Natural killer cell (primary cell): ENCODE results near the gene CFAP97. TPM values are rescaled to one million over a fixed set of nuclear protein-coding genes. Genes with fewer than 3 reads are reported as not detected.

ENCODE experiments used
- ATAC-seq, 3 donors: fragments of 150-1000 bp in 2 of 3; fragments of 200-7000 bp in 1 of 3; cut with Tn5 transposase; 1 replicate in 1 of 3; 2 replicates in 2 of 3; pipeline ENCODE4 v1.10.0; 2021; ENCODE audit warnings: mild to moderate bottlenecking in 2 of 3, moderate library complexity in 2 of 3
- DNase-seq, 2 donors: peaks; one replicate each; pipeline versions ENCODE4 v3.0.0 to v3.0.0-alpha.2; 2013 to 2021; ENCODE audit warnings: mixed read lengths in 1 of 2
- H3K27ac ChIP-seq: one replicate; pipeline ENCODE4 v1.5.1; 2013; ENCODE audit warnings: mild to moderate bottlenecking, low read length
- H3K27me3 ChIP-seq: one replicate; pipeline ENCODE4 v1.6.1; 2013; ENCODE audit warnings: low read length; ENCODE audit not compliant: control insufficient read depth, insufficient read depth
- H3K36me3 ChIP-seq: one replicate; pipeline ENCODE4 v1.6.1; 2013; ENCODE audit warnings: low read length; ENCODE audit not compliant: control insufficient read depth, insufficient read depth
- H3K4me1 ChIP-seq: one replicate; pipeline ENCODE4 v1.6.1; 2013; ENCODE audit warnings: low read length; ENCODE audit not compliant: control insufficient read depth, insufficient read depth
- H3K4me3 ChIP-seq: one replicate; pipeline ENCODE4 v1.5.1; 2013; ENCODE audit warnings: low read length
- H3K9me3 ChIP-seq: one replicate; pipeline ENCODE4 v1.6.1; 2013; ENCODE audit warnings: low read length; ENCODE audit not compliant: control insufficient read depth, insufficient read depth
- H3K27ac Mint-ChIP-seq, 2 donors: one replicate each; pipeline ENCODE4 v1.8.0; 2022; ENCODE audit warnings: mild to moderate bottlenecking in 2 of 2, mixed read lengths in 2 of 2, moderate library complexity in 1 of 2
- H3K27me3 Mint-ChIP-seq, 2 donors: one replicate each; pipeline ENCODE4 v1.8.0; 2022; ENCODE audit warnings: low read depth in 2 of 2, mixed read lengths in 2 of 2
- H3K36me3 Mint-ChIP-seq: one replicate; pipeline ENCODE4 v1.8.0; 2022; ENCODE audit warnings: mixed read lengths
- H3K4me1 Mint-ChIP-seq, 2 donors: one replicate each; pipeline ENCODE4 v1.8.0; 2022; ENCODE audit warnings: mixed read lengths in 2 of 2
- H3K4me3 Mint-ChIP-seq: one replicate; pipeline ENCODE4 v1.8.0; 2022; ENCODE audit warnings: mild to moderate bottlenecking, moderate library complexity, mixed read lengths
- H3K9me3 Mint-ChIP-seq, 2 donors: one replicate each; pipeline ENCODE4 v1.8.0; 2022; ENCODE audit warnings: mixed read lengths in 2 of 2
- CTCF ChIP-seq: fragments of 200-600 bp; IDR thresholded peaks from one replicate; pipeline ENCODE4 v1.8.0; 2022; ENCODE audit warnings: antibody characterized with exemption
- WGBS: methylation state at CpG from one replicate; pipeline ENCODE4 v1.1.7; 2013; ENCODE audit warnings: missing lambda C conversion rate; ENCODE audit not compliant: insufficient coverage; 5-methylcytosine and 5-hydroxymethylcytosine counted together
- intact Hi-C: fragments of 100-400 bp; cut with micrococcal nuclease; formaldehyde crosslinking; loops from one replicate; pipeline ENCODE4 v1.14.2; 2022
- total RNA-seq, 4 donors: library from RNA; stranded (reverse); fragments of 120-200 nt in 1 of 4; gene quantifications; one replicate each; pipeline versions ENCODE4 v1.2.3 to v1.2.4, GENCODE V29; 2013 to 2022

Gene CFAP97
- total RNA-seq, 3 donors from 2014 or later (not counting 1 experiment from before 2014, with no cell fraction given), result 25.7 to 30.5 (median 25.9) TPM

- peaks cover 0 to 5% of the 10 kb centered on the region in 2 donors for H3K4me1 Mint-ChIP-seq
Observed at GRCh38 chr4:185227131-185227551, 23.3 kb upstream of the CFAP97 start.

GRCh38 chr4:185225940-185226339 lies 22.1 kb upstream of the CFAP97 start:
- DNase-seq (no peak), ATAC-seq (no peak)
- Histone ChIP-seq H3K9me3 (no peaks in the 10 kb centered on the region), H3K36me3 (no peaks in the 10 kb centered on the region), H3K4me1 (no peaks in the 10 kb centered on the region), H3K4me3 (no peak overlapping the region), H3K27ac (no peak overlapping the region), H3K27me3 (no peaks in the 10 kb centered on the region)
- intact Hi-C loops, result no loop called here
- no peak for TF ChIP-seq CTCF
- H3K27ac Mint-ChIP-seq, result no peak overlapping the region
- WGBS, result 98% methylated on average over 6 of the region's 6 CpGs
- peaks cover 5 to 7% of the 10 kb centered on the region in 2 donors for H3K4me1 Mint-ChIP-seq
- no peaks in the 10 kb centered on the region for H3K27me3 Mint-ChIP-seq
- H3K4me3 Mint-ChIP-seq, result no peak overlapping the region
- no peaks in the 10 kb centered on the region for H3K36me3 Mint-ChIP-seq
- no peaks in the 10 kb centered on the region for H3K9me3 Mint-ChIP-seq

More at GRCh38 chr4:185227131-185227551, 23.3 kb upstream of the CFAP97 start:
- ATAC-seq, result no peak
- Histone ChIP-seq H3K27ac (no peak overlapping the region), H3K4me1 (no peaks in the 10 kb centered on the region), H3K27me3 (no peaks in the 10 kb centered on the region), H3K9me3 (no peaks in the 10 kb centered on the region), H3K36me3 (no peaks in the 10 kb centered on the region), H3K4me3 (no peak overlapping the region)
- no peaks in the 10 kb centered on the region for H3K36me3 Mint-ChIP-seq
- 69% methylated on average over 4 of the region's 4 CpGs for WGBS
- H3K9me3 Mint-ChIP-seq, result no peaks in the 10 kb centered on the region
- H3K4me3 Mint-ChIP-seq, result no peak overlapping the region
- TF ChIP-seq CTCF, result no peak
- no peaks in the 10 kb centered on the region for H3K27me3 Mint-ChIP-seq
- no peak overlapping the region for H3K27ac Mint-ChIP-seq
- no peak for DNase-seq
- intact Hi-C loops, result no loop called here

- Histone ChIP-seq H3K27me3 (no peaks in the 10 kb centered on the region), H3K36me3 (no peaks in the 10 kb centered on the region), H3K27ac (no peak overlapping the region), H3K4me1 (no peaks in the 10 kb centered on the region), H3K4me3 (no peak overlapping the region), H3K9me3 (no peaks in the 10 kb centered on the region)
- Mint-ChIP-seq H3K4me1 (peaks cover 8 to 10% of the 10 kb centered on the region in 2 donors), H3K27ac (no peak overlapping the region), H3K9me3 (no peaks in the 10 kb centered on the region), H3K4me3 (no peak overlapping the region), H3K27me3 (no peaks in the 10 kb centered on the region), H3K36me3 (no peaks in the 10 kb centered on the region)
- DNase-seq (no peak), ATAC-seq (no peak)
- intact Hi-C loops, result no loop called here
- no peak for TF ChIP-seq CTCF
Observed at GRCh38 chr4:185224597-185224996, 20.8 kb upstream of the CFAP97 start.

- Histone ChIP-seq H3K4me3 (no peak overlapping the region), H3K36me3 (no peaks in the 10 kb centered on the region), H3K27ac (no peak overlapping the region), H3K9me3 (no peaks in the 10 kb centered on the region), H3K27me3 (no peaks in the 10 kb centered on the region), H3K4me1 (no peaks in the 10 kb centered on the region)
- Mint-ChIP-seq H3K4me1 (peaks cover 10 to 12% of the 10 kb centered on the region in 2 donors), H3K4me3 (no peak overlapping the region), H3K27ac (no peak overlapping the region), H3K9me3 (no peaks in the 10 kb centered on the region), H3K27me3 (no peaks in the 10 kb centered on the region), H3K36me3 (no peaks in the 10 kb centered on the region)
- DNase-seq (no peak), ATAC-seq (no peak)
- intact Hi-C loops, result no loop called here
- no peak for TF ChIP-seq CTCF
Observed at GRCh38 chr4:185222598-185222997, 18.8 kb upstream of the CFAP97 start.
